ENCODE results near the gene NCAN.

The NCAN gene

DNA sequence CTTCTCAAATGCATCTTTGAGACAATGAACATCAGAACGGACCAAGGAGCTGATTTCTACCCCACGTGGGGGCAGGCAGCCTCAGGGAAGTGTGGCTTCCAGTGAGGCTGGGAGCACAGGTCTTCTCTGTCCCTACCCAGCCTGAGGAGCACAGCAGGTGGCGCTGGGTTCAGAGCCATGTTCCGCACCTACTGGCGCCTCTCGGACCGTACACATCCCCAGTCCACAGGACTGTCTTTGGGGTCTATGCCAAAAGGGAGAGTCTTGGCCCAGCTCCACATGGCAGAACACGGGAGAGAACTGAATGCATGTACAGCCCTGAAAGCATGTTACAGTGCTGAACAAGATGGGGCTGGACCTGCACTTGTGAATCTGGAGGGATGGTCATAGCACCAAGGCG, 86.0 kb downstream of the NCAN start:
- DNase-seq, result no peak

GRCh38 chr19:19300613-19301012, 88.9 kb downstream of the NCAN start:
- DNase-seq, result no peak
